ENCODE results near the gene HEYL. TPM values are rescaled to one million over a fixed set of nuclear protein-coding genes. Genes with fewer than 3 reads are reported as not detected.

HEYL gene
- total RNA-seq: not detected in 2 replicates

GRCh38 chr1:39639305-39640130 lies at the start of gene HEYL:
Gene HEYL (minus strand): TSS chr1:39639643. CDS start chr1:39639625, 18 bp downstream.

GRCh38 chr1:39671793-39672550 lies 32.5 kb upstream of the HEYL start, which contains the start of gene NT5C1A:
Gene NT5C1A (minus strand): TSS chr1:39672107. CDS start chr1:39672038, 69 bp downstream.

Other genes with a start within 250 kb of the HEYL start
- gene BMP8A, start 148.0 kb downstream of the HEYL start, total RNA-seq: not detected in 2 replicates
- gene PABPC4, start 62.9 kb downstream of the HEYL start, total RNA-seq: 234 and 336 TPM in 2 replicates
- not detected in 2 replicates for gene NT5C1A, start 32.5 kb upstream of the HEYL start, total RNA-seq
- gene HPCAL4, start 51.8 kb upstream of the HEYL start, total RNA-seq: not detected in 2 replicates
- 30.3 and 47.6 TPM in 2 replicates for gene PPIE, start 99.2 kb upstream of the HEYL start, total RNA-seq
- 1.9 and 4.1 TPM in 2 replicates for gene OXCT2, start 131.7 kb upstream of the HEYL start, total RNA-seq
- gene BMP8B, start 149.2 kb upstream of the HEYL start, total RNA-seq: not detected in 2 replicates
- gene TRIT1, start 243.9 kb upstream of the HEYL start, total RNA-seq: 19.2 and 25.6 TPM in 2 replicates

All from smooth muscle cell of trachea (primary cell).